ENCODE data around the gene ACTG1.

- TF ChIP-seq POLR2AphosphoS5 (IDR thresholded peaks at IDR 0.05; ENCODE audit: low read depth, low read length) (no peak), POLR2A (IDR thresholded peaks at IDR 0.05; ENCODE audit: low read depth, low read length) (no peak)
Measured at GRCh38 chr17:81550285-81550684, 37.7 kb upstream of the ACTG1 start.
